Measurements from ENCODE around the gene SIRPG. TPM values are rescaled to one million over a fixed set of nuclear protein-coding genes. Genes with fewer than 3 reads are reported as not detected.

The SIRPG gene
- total RNA-seq, 1 donor from 2014 or later, result not detected

GRCh38 chr20:1600736-1601135, 56.8 kb downstream of the SIRPG start:
- TF ChIP-seq CTCF (IDR thresholded peaks at IDR 0.05), result no peak
- H3K9me3 Mint-ChIP-seq (ENCODE audit: unreplicated experiment), result no peaks in the 10 kb centered on the region
- no peak for DNase-seq (ENCODE audit: extremely low spot score, unreplicated experiment)
- no peak overlapping the region for H3K27ac Mint-ChIP-seq (ENCODE audit: unreplicated experiment)
- H3K4me3 Mint-ChIP-seq (ENCODE audit: unreplicated experiment), result no peak overlapping the region
- no peaks in the 10 kb centered on the region for H3K36me3 Mint-ChIP-seq (ENCODE audit: unreplicated experiment)
- no peaks in the 10 kb centered on the region for H3K27me3 Mint-ChIP-seq (ENCODE audit: unreplicated experiment)
- no peaks in the 10 kb centered on the region for H3K4me1 Mint-ChIP-seq (ENCODE audit: unreplicated experiment)

DNA sequence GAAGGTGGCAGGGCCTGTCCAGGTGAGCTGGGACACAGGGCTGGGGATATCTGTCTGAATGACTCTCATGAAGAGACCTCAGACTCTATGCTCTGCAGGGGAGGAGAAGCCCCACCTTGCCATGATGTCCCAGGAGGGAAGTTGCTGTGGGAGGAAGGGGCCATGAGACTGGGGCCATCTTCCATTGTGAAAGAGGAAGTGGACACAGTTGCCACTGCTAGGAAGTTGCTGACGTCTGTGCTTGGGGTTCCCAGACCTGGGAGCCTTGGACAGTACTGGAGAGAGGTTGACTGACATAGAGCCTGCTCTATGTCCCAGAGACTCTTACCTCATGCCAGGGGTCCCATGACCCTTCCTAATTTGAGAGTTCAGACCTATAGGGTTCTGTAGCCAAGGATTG, 62.2 kb downstream of the SIRPG start:
- H3K9me3 Mint-ChIP-seq (ENCODE audit: unreplicated experiment), result no peaks in the 10 kb centered on the region
- no peak for TF ChIP-seq CTCF (IDR thresholded peaks at IDR 0.05)
- no peaks in the 10 kb centered on the region for H3K4me1 Mint-ChIP-seq (ENCODE audit: unreplicated experiment)
- H3K4me3 Mint-ChIP-seq (ENCODE audit: unreplicated experiment), result no peak overlapping the region
- H3K27me3 Mint-ChIP-seq (ENCODE audit: unreplicated experiment), result no peaks in the 10 kb centered on the region
- DNase-seq (ENCODE audit: extremely low spot score, unreplicated experiment), result no peak
- no peaks in the 10 kb centered on the region for H3K36me3 Mint-ChIP-seq (ENCODE audit: unreplicated experiment)
- no peak overlapping the region for H3K27ac Mint-ChIP-seq (ENCODE audit: unreplicated experiment)

DNA sequence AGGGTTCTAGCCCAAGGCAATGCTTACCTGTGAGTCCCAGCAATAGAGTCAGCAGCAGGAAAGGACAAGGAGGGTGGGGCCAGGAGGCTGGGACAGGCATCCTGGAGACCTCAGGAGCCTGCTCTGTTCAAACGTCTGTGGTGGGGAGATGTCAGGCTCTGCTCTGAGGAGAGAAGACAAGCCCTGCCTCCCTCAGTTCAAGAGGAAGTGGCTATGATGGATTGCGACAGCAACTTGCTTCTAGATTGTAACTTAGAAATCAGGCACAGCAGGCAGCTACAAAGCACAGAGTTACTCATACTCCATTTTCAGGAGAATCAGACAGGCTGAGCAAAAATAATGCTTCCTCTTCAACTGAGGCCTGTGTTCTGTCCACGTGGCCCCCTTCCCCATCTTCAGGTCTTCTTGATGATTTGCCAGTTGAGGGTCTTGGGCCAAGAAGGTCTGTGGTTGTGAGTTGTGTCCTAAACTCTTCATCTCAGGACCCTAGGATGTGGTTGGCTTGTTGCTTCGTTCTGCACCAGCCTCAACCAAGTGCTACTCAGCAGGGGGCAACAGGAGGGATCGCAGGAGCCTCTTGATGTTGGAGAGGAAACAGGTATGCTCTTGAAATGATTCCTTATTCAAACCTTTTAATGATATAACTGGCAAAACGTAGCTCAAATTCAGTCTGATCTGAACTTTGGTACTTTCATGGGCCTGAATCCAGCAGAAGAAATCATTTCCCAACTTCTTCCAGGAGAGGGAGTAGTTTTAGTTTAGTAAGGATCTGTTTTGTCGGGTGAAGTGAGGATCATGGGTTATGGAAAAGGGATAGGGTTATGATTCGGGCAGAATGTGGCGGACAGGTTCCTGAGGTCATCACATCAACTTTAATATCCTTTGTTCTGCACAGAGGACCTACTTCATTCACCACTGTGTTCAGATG, 68.8 kb downstream of the SIRPG start:
- H3K27ac Mint-ChIP-seq (ENCODE audit: unreplicated experiment), result no peak overlapping the region
- DNase-seq (ENCODE audit: extremely low spot score, unreplicated experiment), result no peak
- H3K36me3 Mint-ChIP-seq (ENCODE audit: unreplicated experiment), result no peaks in the 10 kb centered on the region
- no peak overlapping the region for H3K4me3 Mint-ChIP-seq (ENCODE audit: unreplicated experiment)
- no peaks in the 10 kb centered on the region for H3K4me1 Mint-ChIP-seq (ENCODE audit: unreplicated experiment)
- no peak for TF ChIP-seq CTCF (IDR thresholded peaks at IDR 0.05)
- H3K9me3 Mint-ChIP-seq (ENCODE audit: unreplicated experiment), result no peaks in the 10 kb centered on the region
- no peaks in the 10 kb centered on the region for H3K27me3 Mint-ChIP-seq (ENCODE audit: unreplicated experiment)

DNA sequence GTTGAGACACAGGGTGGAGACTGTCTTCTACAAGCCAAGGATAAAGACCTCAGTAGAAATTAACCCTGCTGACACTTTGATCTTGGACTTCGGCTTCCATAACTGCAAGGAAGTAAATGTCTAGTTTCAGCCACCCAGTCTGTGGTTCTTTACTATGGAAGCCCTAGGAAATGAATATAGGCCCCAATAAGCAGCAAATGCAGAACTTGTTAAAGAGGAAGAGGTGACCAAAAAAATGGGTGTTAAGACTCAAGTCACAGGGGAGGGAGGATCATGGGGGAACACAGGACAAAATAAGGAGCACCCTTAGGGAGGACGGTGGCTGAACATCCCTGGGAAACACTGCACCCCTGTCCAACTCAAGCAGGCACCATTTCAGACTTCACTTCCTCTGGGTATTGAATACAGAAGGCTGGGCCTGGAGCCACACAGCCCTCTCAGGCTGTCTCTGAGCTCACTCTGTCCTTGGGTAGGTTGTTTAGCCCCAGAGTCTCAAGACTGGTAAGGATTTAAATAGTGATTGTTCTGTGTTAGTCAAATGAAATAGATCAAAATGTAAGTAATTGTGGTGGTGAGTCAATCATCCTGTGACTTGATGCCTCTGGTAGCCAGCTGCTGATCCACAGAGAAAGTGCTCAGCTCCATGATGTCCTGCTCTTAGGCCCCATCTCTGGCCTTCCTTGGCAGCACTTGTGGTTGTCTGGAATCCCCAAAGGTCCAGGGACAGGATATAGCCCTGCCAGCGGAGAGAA, 69.6 kb downstream of the SIRPG start:
- TF ChIP-seq CTCF (IDR thresholded peaks at IDR 0.05), result no peak
- Mint-ChIP-seq H3K9me3 (ENCODE audit: unreplicated experiment) (no peaks in the 10 kb centered on the region), H3K27me3 (ENCODE audit: unreplicated experiment) (no peaks in the 10 kb centered on the region), H3K4me1 (ENCODE audit: unreplicated experiment) (no peaks in the 10 kb centered on the region), H3K4me3 (ENCODE audit: unreplicated experiment) (no peak overlapping the region), H3K36me3 (ENCODE audit: unreplicated experiment) (no peaks in the 10 kb centered on the region), H3K27ac (ENCODE audit: unreplicated experiment) (no peak overlapping the region)
- no peak for DNase-seq (ENCODE audit: extremely low spot score, unreplicated experiment)

DNA sequence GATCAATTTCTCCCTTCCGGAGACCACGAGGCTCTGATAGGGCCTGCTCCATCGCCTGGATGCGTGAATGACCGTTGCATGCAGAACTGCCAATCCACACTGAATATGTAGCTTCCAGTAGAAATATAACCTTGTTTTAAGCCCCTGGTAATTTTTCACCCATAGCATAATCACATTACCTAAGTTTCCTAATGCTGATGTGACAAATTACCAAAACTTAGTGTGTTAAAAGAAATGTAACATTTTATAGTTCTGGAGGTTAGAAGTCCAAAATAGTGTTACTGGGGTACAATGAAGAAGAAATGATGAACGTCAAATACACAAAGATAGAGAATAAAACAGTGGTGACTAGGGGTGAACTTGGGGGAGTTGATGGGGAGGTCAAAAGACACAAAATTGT, 78.1 kb downstream of the SIRPG start:
- no peak for DNase-seq (ENCODE audit: extremely low spot score, unreplicated experiment)
- no peaks in the 10 kb centered on the region for H3K36me3 Mint-ChIP-seq (ENCODE audit: unreplicated experiment)
- no peaks in the 10 kb centered on the region for H3K4me1 Mint-ChIP-seq (ENCODE audit: unreplicated experiment)
- H3K27me3 Mint-ChIP-seq (ENCODE audit: unreplicated experiment), result peaks cover 5% of the 10 kb centered on the region
- no peak overlapping the region for H3K4me3 Mint-ChIP-seq (ENCODE audit: unreplicated experiment)
- H3K27ac Mint-ChIP-seq (ENCODE audit: unreplicated experiment), result no peak overlapping the region
- TF ChIP-seq CTCF (IDR thresholded peaks at IDR 0.05), result no peak
- no peaks in the 10 kb centered on the region for H3K9me3 Mint-ChIP-seq (ENCODE audit: unreplicated experiment)

Data from osteocyte (in vitro differentiated cells).